Ovary (tissue), 9 donors: ENCODE results near the gene TSC22D2. TPM values are rescaled to one million over a fixed set of nuclear protein-coding genes. Genes with fewer than 3 reads are reported as not detected.

ENCODE experiments used
- DNase-seq, 5 donors: peaks; one replicate each; pipeline ENCODE4 v3.0.0-alpha.2; 2019 to 2020
- H3K27ac ChIP-seq, 2 donors: fragments of 200-600 bp; one replicate each; pipeline versions ENCODE4 v1.5.1 to v1.8.0; 2019 to 2022
- H3K27me3 ChIP-seq: fragments of 200-600 bp; one replicate; pipeline ENCODE4 v1.8.0; 2022
- H3K36me3 ChIP-seq: fragments of 200-600 bp; sonication (generic); one replicate; pipeline ENCODE4 v1.5.1; 2019
- H3K4me1 ChIP-seq: one replicate; pipeline ENCODE4 v1.8.1; 2013; ENCODE audit warnings: mild to moderate bottlenecking, moderate library complexity; ENCODE audit not compliant: insufficient read depth
- H3K4me3 ChIP-seq: fragments of 200-600 bp; sonication (generic); one replicate; pipeline ENCODE4 v1.5.1; 2017
- H3K9me3 ChIP-seq, 2 donors: fragments of 200-600 bp in 1 of 2; sonication (generic) in 1 of 2; one replicate each; pipeline versions ENCODE4 v1.5.1 to v1.8.1; 2013 to 2019; ENCODE audit warnings: mild to moderate bottlenecking in 1 of 2, moderate library complexity in 1 of 2
- CTCF ChIP-seq, 3 donors: fragments of 450-650 bp in 2 of 3; fragments of 200-600 bp in 1 of 3; IDR thresholded peaks; one replicate each; pipeline versions ENCODE4 v1.5.1 to v1.8.0; 2016 to 2022; ENCODE audit warnings: antibody characterized with exemption in 3 of 3, mild to moderate bottlenecking in 1 of 3
- EP300 ChIP-seq: sonication (generic); formaldehyde crosslinking; IDR thresholded peaks from one replicate; pipeline ENCODE4 v1.6.1; 2017; ENCODE audit warnings: antibody characterized with exemption
- POLR2A ChIP-seq: fragments of 450-650 bp; IDR thresholded peaks from one replicate; pipeline ENCODE4 v1.6.1; 2017; ENCODE audit warnings: antibody characterized with exemption, mild to moderate bottlenecking, moderate library complexity
- WGBS, 3 donors: extraction: QIAGEN DNeasy Blood & Tissue Kit in 1 of 3; methylation state at CpG; one replicate each; pipeline versions ENCODE4 v1.1.5 to v1.1.7; 2013 to 2017; 5-methylcytosine and 5-hydroxymethylcytosine counted together
- intact Hi-C, 4 donors: fragments of 100-400 bp; cut with DNase I; formaldehyde crosslinking; loops; one replicate each; pipeline versions ENCODE4 v1.11.0 to v1.15.1; 2022 to 2023
- polyA plus RNA-seq, 2 donors: library from polyadenylated mRNA; stranded (reverse); fragments of 200-250 nt in 1 of 2; fragments of 350-450 nt in 1 of 2; fragmentation: Illumina TruSeq in 1 of 2; extraction: RNeasy Lipid Tissue Mini Kit (QIAGEN cat#74804) in 1 of 2; gene quantifications; one replicate each; pipeline ENCODE4 v1.2.3, GENCODE V29; 2013 to 2014
- total RNA-seq, 7 donors: library from RNA; depleted of rRNA in 2 of 7; stranded (reverse); fragments of >200 nt in 2 of 7; fragmentation: NEBNext Ultra II Directional in 3 of 7; extraction: Animal tissue kit (Norgen Biotek cat#: 25700) in 3 of 7; gene quantifications; one replicate each; pipeline versions ENCODE4 v1.1.0 to v1.2.4, GENCODE V29; 2016 to 2023
- donor health status: DM: no; HTN: no; CAD: no; lungs with moderate emphysema.
- donor health status: DM: no; HTN: no; CAD: no.
- donor health status: Bipolar disorder and iron deficiency.
- donor health status: DM: yes; HTN: yes; CAD: no.
- donor health status: DM: no; HTN: no; CAD: no.
- donor health status: DM: yes; HTN: yes; CAD: no.

The TSC22D2 gene
- total and polyA plus RNA-seq, 9 donors: 11.2 to 33.4 (median 23.1) TPM

GRCh38 chr3:150401285-150401684 is 6.8 kb upstream of the TSC22D2 start:
- WGBS, 3 donors: 87 to 92% (median 91%) methylated on average over 3 of the region's 3 CpGs
- intact Hi-C loops: no loop called here
- no peak overlapping the region for H3K4me3 ChIP-seq
- no peaks in the 10 kb centered on the region for H3K4me1 ChIP-seq
- H3K9me3 ChIP-seq: no peaks in the 10 kb centered on the region
- H3K27me3 ChIP-seq: no peaks in the 10 kb centered on the region
- no peak for DNase-seq
- TF ChIP-seq POLR2A (no peak), CTCF (IDR thresholded peaks at IDR 0.05) (no peak), EP300 (no peak)
- H3K27ac ChIP-seq: no peak overlapping the region
- no peaks in the 10 kb centered on the region for H3K36me3 ChIP-seq

GRCh38 chr3:150402217-150402616 is 5.9 kb upstream of the TSC22D2 start:
- Histone ChIP-seq H3K9me3 (no peaks in the 10 kb centered on the region), H3K4me3 (no peak overlapping the region), H3K36me3 (no peaks in the 10 kb centered on the region), H3K4me1 (no peaks in the 10 kb centered on the region), H3K27me3 (no peaks in the 10 kb centered on the region), H3K27ac (no peak overlapping the region)
- TF ChIP-seq EP300: no peak
- TF ChIP-seq CTCF (IDR thresholded peaks at IDR 0.05): no peak
- no peak for TF ChIP-seq POLR2A
- intact Hi-C loops: no loop called here
- 86 to 96% (median 95%) methylated on average over 1 of the region's 1 CpG for WGBS, 3 donors
- no peak for DNase-seq

- intact Hi-C loops: no loop called here
- no peaks in the 10 kb centered on the region for H3K27me3 ChIP-seq
- TF ChIP-seq CTCF (IDR thresholded peaks at IDR 0.05) (no peak), POLR2A (no peak), EP300 (no peak)
Measured at GRCh38 chr3:150404023-150404422, 4.1 kb upstream of the TSC22D2 start.

DNA sequence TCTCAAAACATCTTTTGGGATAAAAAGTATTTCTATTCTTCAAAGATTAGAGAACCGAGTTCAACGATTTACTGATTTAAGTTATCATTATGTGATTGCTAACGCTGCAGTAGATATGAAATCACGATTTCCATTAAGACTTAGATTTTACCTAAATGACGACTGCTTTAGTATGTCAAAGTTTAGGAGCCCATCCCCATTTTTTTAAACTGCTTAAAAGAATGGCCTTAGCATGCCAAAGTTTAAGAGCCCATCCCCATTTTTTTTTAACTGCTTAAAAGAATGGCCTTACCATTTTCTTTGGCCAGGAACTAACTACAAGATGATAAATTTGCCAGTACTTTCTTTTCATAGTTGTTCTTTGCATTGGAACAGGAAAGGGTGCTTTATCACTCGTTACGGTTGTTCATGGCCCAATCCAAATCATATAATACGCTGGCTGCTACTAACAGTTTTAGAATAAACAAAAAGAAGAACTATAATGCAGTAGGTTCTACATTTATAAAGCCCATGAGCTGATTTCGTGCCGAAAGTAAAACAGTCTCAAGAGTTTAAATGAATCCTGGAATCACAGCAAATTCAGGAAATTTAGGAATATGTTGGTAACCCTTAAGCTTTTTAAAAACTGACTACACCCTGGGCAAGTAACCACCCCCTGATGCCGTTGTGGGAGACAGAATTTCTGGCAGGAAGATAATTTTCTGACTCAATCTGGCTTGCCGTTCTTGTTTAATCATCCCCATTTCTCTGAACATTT is 869 bp upstream of the TSC22D2 start:
- peak in 1 of 5 donors; percentile 26 for DNase-seq
- TF ChIP-seq CTCF (IDR thresholded peaks at IDR 0.05) (no peak), EP300 (no peak), POLR2A (no peak)
- no peaks in the 10 kb centered on the region for H3K27me3 ChIP-seq
- H3K4me1 ChIP-seq: no peaks in the 10 kb centered on the region
- H3K4me3 ChIP-seq: peak overlapping the region; percentile 78
- intact Hi-C loops: loop anchor here in 1 of 4 donors (5.0 kb wide), 1 partner anchor 435 kb away; the partner anchor contains the start of gene PFN2
- no peaks in the 10 kb centered on the region for H3K36me3 ChIP-seq
- WGBS, 3 donors: 8 to 13% (median 10%) methylated on average over 12 of the region's 12 CpGs
- peak overlapping the region; percentile 100 for H3K27ac ChIP-seq
- H3K9me3 ChIP-seq: no peaks in the 10 kb centered on the region

More at GRCh38 chr3:150404023-150404422, 4.1 kb upstream of the TSC22D2 start:
- Histone ChIP-seq H3K4me1 (no peaks in the 10 kb centered on the region), H3K9me3 (no peaks in the 10 kb centered on the region), H3K36me3 (no peaks in the 10 kb centered on the region), H3K4me3 (no peak overlapping the region), H3K27ac (no peak overlapping the region)
- no peak for DNase-seq
